OCI-M2 (cell line): ENCODE data around the gene SYT14.
"Not testable (repeated sequence)": the region's sequence is repeated elsewhere in the genome, so short reads cannot be mapped to it uniquely, and the experiment has no call there.

Source experiments
- DNase-seq: peaks from one replicate; lab custom pipeline; 2025; ENCODE audit not compliant: unreplicated experiment; lab: John Stamatoyannopoulos, UW

The SYT14 gene

GRCh38 chr1:210024282-210024681 lies 86.3 kb downstream of the SYT14 start:
- no peak for DNase-seq

- DNase-seq: no peak
Observed at GRCh38 chr1:210024996-210025395, 87.0 kb downstream of the SYT14 start.

GRCh38 chr1:210025870-210026269 lies 87.9 kb downstream of the SYT14 start:
- DNase-seq: no peak

- DNase-seq: no peak
Observed at GRCh38 chr1:210027994-210028393, 90.0 kb downstream of the SYT14 start.

GRCh38 chr1:210031473-210031872 lies 93.5 kb downstream of the SYT14 start:
- no peak for DNase-seq

GRCh38 chr1:210043058-210043457 lies 105.0 kb downstream of the SYT14 start:
- DNase-seq: no peak

- DNase-seq: no peak
Observed at GRCh38 chr1:210049616-210050015, 111.6 kb downstream of the SYT14 start.

GRCh38 chr1:210050491-210050890 lies 112.5 kb downstream of the SYT14 start:
- not testable (repeated sequence) for DNase-seq

- no peak for DNase-seq
Observed at GRCh38 chr1:210053126-210053525, 115.1 kb downstream of the SYT14 start.

GRCh38 chr1:210057593-210057992 lies 119.6 kb downstream of the SYT14 start:
- no peak for DNase-seq

GRCh38 chr1:210061992-210062391 lies 124.0 kb downstream of the SYT14 start:
- no peak for DNase-seq

GRCh38 chr1:210070531-210070930 lies 132.5 kb downstream of the SYT14 start:
- no peak for DNase-seq

- DNase-seq: no peak
Observed at GRCh38 chr1:210072129-210072528, 134.1 kb downstream of the SYT14 start.

GRCh38 chr1:210072896-210073504 lies 135.0 kb downstream of the SYT14 start:
- DNase-seq: no peak

- no peak for DNase-seq
Observed at GRCh38 chr1:210074904-210075303, 136.9 kb downstream of the SYT14 start.

- DNase-seq: no peak
Observed at GRCh38 chr1:210076620-210077019, 138.6 kb downstream of the SYT14 start.

- DNase-seq: no peak
Observed at GRCh38 chr1:210081494-210081893, 143.5 kb downstream of the SYT14 start.

GRCh38 chr1:210085359-210085758 lies 147.3 kb downstream of the SYT14 start:
- DNase-seq: no peak

- DNase-seq: no peak
Observed at GRCh38 chr1:210087058-210087457, 149.0 kb downstream of the SYT14 start.

GRCh38 chr1:210089855-210090254 lies 151.8 kb downstream of the SYT14 start:
- no peak for DNase-seq

- no peak for DNase-seq
Observed at GRCh38 chr1:210092366-210092765, 154.3 kb downstream of the SYT14 start.

GRCh38 chr1:210093461-210093860 lies 155.4 kb downstream of the SYT14 start:
- DNase-seq: no peak

- DNase-seq: no peak
Observed at GRCh38 chr1:210098356-210098755, 160.3 kb downstream of the SYT14 start.
